HTERT RPE-1 (cell line): ENCODE data around the gene DAD1.
"Not testable (repeated sequence)": the region's sequence is repeated elsewhere in the genome, so short reads cannot be mapped to it uniquely, and the experiment has no call there.

Experiments used
- in situ Hi-C: fragments of 300-500 bp; cut with MboI; formaldehyde crosslinking; loops from 4 replicates; pipeline ENCODE4 v1.14.3; 2020; ENCODE audit warnings: low sequenced_read_pairs

The DAD1 gene

GRCh38 chr14:22599349-22599748 is 10.3 kb upstream of the DAD1 start:
- in situ Hi-C loops = no loop called here

- in situ Hi-C loops = no loop called here
Measured at GRCh38 chr14:22598896-22599244, 9.8 kb upstream of the DAD1 start.

- in situ Hi-C loops = no loop called here
Measured at GRCh38 chr14:22598099-22598895, 9.3 kb upstream of the DAD1 start, which contains the start of gene ABHD4. TSS of gene ABHD4 (plus strand) at chr14:22598300. CDS start at chr14:22598307, 7 bp downstream.

- in situ Hi-C loops = no loop called here
Measured at GRCh38 chr14:22597771-22598098, 8.7 kb upstream of the DAD1 start.

GRCh38 chr14:22597265-22597664 is 8.2 kb upstream of the DAD1 start:
- in situ Hi-C loops = no loop called here

GRCh38 chr14:22596354-22596879 is 7.4 kb upstream of the DAD1 start:
- in situ Hi-C loops = no loop called here

GRCh38 chr14:22594156-22594716 is 5.2 kb upstream of the DAD1 start:
- in situ Hi-C loops = no loop called here

GRCh38 chr14:22593601-22594000 is 4.6 kb upstream of the DAD1 start:
- in situ Hi-C loops = no loop called here

- in situ Hi-C loops = no loop called here
Measured at GRCh38 chr14:22593189-22593588, 4.2 kb upstream of the DAD1 start.

GRCh38 chr14:22588526-22589095 is 413 bp downstream of the DAD1 start:
- in situ Hi-C loops = no loop called here

- in situ Hi-C loops = not testable (repeated sequence)
Measured at GRCh38 chr14:22587677-22588422, 1.2 kb downstream of the DAD1 start.

GRCh38 chr14:22587247-22587646 is 1.8 kb downstream of the DAD1 start:
- in situ Hi-C loops = no loop called here

- in situ Hi-C loops = no loop called here
Measured at GRCh38 chr14:22583994-22584393, 5.0 kb downstream of the DAD1 start.

- in situ Hi-C loops = no loop called here
Measured at GRCh38 chr14:22580625-22581024, 8.4 kb downstream of the DAD1 start.

- in situ Hi-C loops = no loop called here
Measured at GRCh38 chr14:22579881-22580280, 9.1 kb downstream of the DAD1 start.

GRCh38 chr14:22579236-22579635 is 9.8 kb downstream of the DAD1 start:
- in situ Hi-C loops = no loop called here

GRCh38 chr14:22577334-22577908 is 11.6 kb downstream of the DAD1 start:
- in situ Hi-C loops = no loop called here

- in situ Hi-C loops = no loop called here
Measured at GRCh38 chr14:22573804-22574203, 15.2 kb downstream of the DAD1 start.

- in situ Hi-C loops = no loop called here
Measured at GRCh38 chr14:22572562-22573058, 16.4 kb downstream of the DAD1 start.

- in situ Hi-C loops = no loop called here
Measured at GRCh38 chr14:22570132-22570949, 18.7 kb downstream of the DAD1 start.
